Erythroblast (primary cell): ENCODE measurements around the gene AFAP1.

Experiments used
- GATA1 ChIP-seq: IDR thresholded peaks from 2 replicates; pipeline ENCODE4 v1.6.1; 2011; ENCODE audit warnings: low read depth, mild to moderate bottlenecking, control low read depth, low read length, moderate library complexity
- POLR2A ChIP-seq: IDR thresholded peaks from 2 replicates; pipeline ENCODE4 v1.6.1; 2011; ENCODE audit warnings: mild to moderate bottlenecking, low read length

DNA sequence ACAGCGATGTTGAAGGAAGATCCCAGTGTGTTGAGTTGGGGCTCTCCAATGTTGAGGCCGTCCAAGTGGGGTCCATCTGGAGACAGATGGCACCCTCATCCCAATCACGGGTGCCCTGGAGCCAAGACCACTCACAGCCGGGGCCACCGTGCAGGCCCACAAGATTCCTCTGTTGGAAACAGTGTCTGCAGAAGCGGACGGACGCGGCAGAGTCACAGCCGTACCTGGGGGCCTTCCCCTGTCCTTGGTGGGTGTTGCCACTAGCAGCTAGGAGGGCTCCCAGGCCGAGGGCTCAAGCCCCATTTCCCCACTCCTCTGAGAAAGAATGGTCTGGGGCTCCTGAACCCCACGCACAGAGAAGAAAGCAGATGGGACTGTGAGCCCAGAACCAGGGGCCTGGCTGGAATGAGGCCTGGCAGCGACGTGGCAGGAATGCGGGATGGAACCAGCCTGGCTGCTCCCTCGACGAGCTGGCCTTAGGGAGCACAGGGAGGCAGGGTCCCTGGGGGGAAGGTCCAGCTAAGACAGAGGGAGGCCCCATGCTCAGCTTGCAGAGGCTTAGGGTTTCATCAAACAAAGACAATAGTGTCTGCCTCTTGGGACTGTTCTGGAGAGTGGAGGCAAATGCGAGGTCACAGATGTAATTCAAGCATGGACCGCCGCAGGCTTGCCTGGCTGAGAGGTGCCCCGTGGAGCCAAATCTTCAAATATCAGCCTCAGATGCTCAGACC, 228.9 kb downstream of the AFAP1 start:
- TF ChIP-seq POLR2A (no peak), GATA1 (no peak)
